IMR-90 (cell line): Measurements from ENCODE around the gene GAL3ST2. TPM values are rescaled to one million over a fixed set of nuclear protein-coding genes. Genes with fewer than 3 reads are reported as not detected.

Experiments used
- ATAC-seq: fragments of 200-7000 bp; cut with Tn5 transposase; 2 replicates; pipeline ENCODE4 v1.9.1; 2020; ENCODE audit warnings: low read depth, mild to moderate bottlenecking, moderate library complexity
- BruUV-seq: library from RNA; stranded (reverse); fragments of 400-500 nt; replicated peaks from 2 replicates; lab custom pipeline; 2021; lab: Mats Ljungman, UMichigan
- CTCF ChIA-PET: fragments of 300-600 bp; formaldehyde crosslinking; extraction: SDS; loops from one replicate; lab custom pipeline; 2021; ENCODE audit warnings: antibody characterized with exemption; lab: Yijun Ruan, JAX
- POLR2A ChIA-PET: fragments of 300-600 bp; sonication (Branson Sonifier 250); formaldehyde crosslinking; loops from one replicate; lab custom pipeline; 2022; ENCODE audit warnings: antibody characterized with exemption; ENCODE audit not compliant: unreplicated experiment; lab: Charles Lee
- DNase-seq: peaks from one replicate; pipeline ENCODE4 v3.0.0; 2013
- H2AFZ ChIP-seq: replicated peaks from 2 replicates; pipeline ENCODE3; 2013; ENCODE audit warnings: low read length, mild to moderate bottlenecking; ENCODE audit not compliant: poor library complexity
- H2AK5ac ChIP-seq: 2 replicates; pipeline ENCODE4 v1.6.1; 2013; ENCODE audit warnings: low read depth, low read length, inconsistent platforms
- H2AK9ac ChIP-seq: replicated peaks from 2 replicates; pipeline ENCODE3; 2013; ENCODE audit warnings: mild to moderate bottlenecking, low read depth, low read length, moderate library complexity; ENCODE audit not compliant: poor library complexity
- H2BK120ac ChIP-seq: 2 replicates; pipeline ENCODE4 v1.6.1; 2013; ENCODE audit warnings: low read depth, low read length, inconsistent platforms
- H2BK15ac ChIP-seq: 3 replicates; pipeline ENCODE4 v1.6.1; 2013; ENCODE audit warnings: low read depth, low read length, inconsistent platforms
- H2BK20ac ChIP-seq: 2 replicates; pipeline ENCODE4 v1.6.1; 2013; ENCODE audit warnings: low read depth, mild to moderate bottlenecking, inconsistent platforms, low read length, moderate library complexity
- H2BK5ac ChIP-seq: 2 replicates; pipeline ENCODE4 v1.6.1; 2013; ENCODE audit warnings: mild to moderate bottlenecking, low read depth, low read length, inconsistent platforms; ENCODE audit not compliant: poor library complexity, severe bottlenecking
- H3K14ac ChIP-seq: replicated peaks from 2 replicates; pipeline ENCODE4 v1.6.1; 2013; ENCODE audit warnings: low read depth, low read length, inconsistent platforms
- H3K18ac ChIP-seq: 2 replicates; pipeline ENCODE4 v1.6.1; 2013; ENCODE audit warnings: low read depth, low read length, control low read depth
- H3K23ac ChIP-seq: 2 replicates; pipeline ENCODE4 v1.6.1; 2013; ENCODE audit warnings: low read depth, low read length, inconsistent platforms
- H3K27ac ChIP-seq: 2 replicates; pipeline ENCODE4 v1.5.1; 2013; ENCODE audit warnings: mild to moderate bottlenecking, control low read depth, low read length; ENCODE audit not compliant: insufficient read depth
- H3K27me3 ChIP-seq: 2 replicates; pipeline ENCODE4 v1.6.1; 2013; ENCODE audit warnings: low read length; ENCODE audit not compliant: control insufficient read depth, insufficient read depth
- H3K36me3 ChIP-seq: 2 replicates; pipeline ENCODE4 v1.6.1; 2013; ENCODE audit warnings: low read length, mixed read lengths; ENCODE audit not compliant: control insufficient read depth, insufficient read depth
- H3K4ac ChIP-seq: 2 replicates; pipeline ENCODE4 v1.6.1; 2013; ENCODE audit warnings: low read depth, low read length, inconsistent platforms
- H3K4me1 ChIP-seq: 2 replicates; pipeline ENCODE4 v1.6.1; 2013; ENCODE audit warnings: low read length, mixed read lengths; ENCODE audit not compliant: control insufficient read depth, insufficient read depth
- H3K4me2 ChIP-seq: 2 replicates; pipeline ENCODE4 v1.6.1; 2013; ENCODE audit warnings: low read depth, mild to moderate bottlenecking, control low read depth, low read length, moderate library complexity
- H3K4me3 ChIP-seq: 2 replicates; pipeline ENCODE4 v1.5.1; 2013; ENCODE audit warnings: low read depth, mild to moderate bottlenecking, control low read depth, low read length, moderate library complexity; ENCODE audit not compliant: insufficient read depth
- H3K56ac ChIP-seq: 2 replicates; pipeline ENCODE4 v1.6.1; 2013; ENCODE audit warnings: low read length, inconsistent platforms; ENCODE audit not compliant: insufficient read depth; ENCODE audit errors: extremely low read depth
- H3K79me1 ChIP-seq, 2 experiments: 2 replicates each; pipeline ENCODE4 v1.6.1; 2013; ENCODE audit warnings: low read length in 2 of 2, inconsistent platforms in 1 of 2, low read depth in 1 of 2
- H3K9ac ChIP-seq: 2 replicates; pipeline ENCODE4 v1.6.1; 2013; ENCODE audit warnings: low read depth, low read length, control low read depth
- H3K9me1 ChIP-seq: 2 replicates; pipeline ENCODE4 v1.6.1; 2013; ENCODE audit warnings: low read length, inconsistent platforms; ENCODE audit not compliant: insufficient read depth
- H3K9me3 ChIP-seq: 2 replicates; pipeline ENCODE4 v1.6.1; 2013; ENCODE audit warnings: low read length; ENCODE audit not compliant: control insufficient read depth, insufficient read depth
- H4K20me1 ChIP-seq: 2 replicates; pipeline ENCODE4 v1.6.1; 2013; ENCODE audit warnings: low read length, inconsistent platforms; ENCODE audit not compliant: insufficient read depth
- H4K5ac ChIP-seq: 2 replicates; pipeline ENCODE4 v1.6.1; 2013; ENCODE audit warnings: mild to moderate bottlenecking, low read depth, low read length, control low read depth
- H4K8ac ChIP-seq, 2 experiments: 2 replicates each; pipeline ENCODE4 v1.6.1; 2013; ENCODE audit warnings: low read depth in 2 of 2, low read length in 2 of 2, control low read depth in 1 of 2, inconsistent platforms in 1 of 2
- H4K91ac ChIP-seq: 2 replicates; pipeline ENCODE4 v1.6.1; 2013; ENCODE audit warnings: low read depth, low read length, inconsistent platforms; ENCODE audit not compliant: insufficient read depth
- MXI1 ChIP-seq: IDR thresholded peaks from 2 replicates; pipeline ENCODE4 v1.6.1; 2012; ENCODE audit warnings: low read depth, mild to moderate bottlenecking, low read length, moderate library complexity, borderline replicate concordance
- RAD21 ChIP-seq: IDR thresholded peaks from 2 replicates; pipeline ENCODE4 v1.6.1; 2012; ENCODE audit warnings: low read length, improper control_type of control experiment
- WGBS, 2 experiments: methylation state at CpG; one replicate each; pipeline versions ENCODE4 v1.1.5 to v1.1.7; 2013; ENCODE audit warnings: missing lambda C conversion rate in 2 of 2; ENCODE audit not compliant: insufficient read length in 1 of 2; ENCODE audit errors: extremely low coverage in 2 of 2; 5-methylcytosine and 5-hydroxymethylcytosine counted together
- dilution Hi-C: fragments of 300-500 bp; cut with HindIII; formaldehyde crosslinking; loops from one replicate; pipeline ENCODE4 v1.14.3; 2018; ENCODE audit warnings: low sequenced_read_pairs; ENCODE audit not compliant: unreplicated experiment
- in situ Hi-C: fragments of 300-500 bp; cut with MboI; formaldehyde crosslinking; loops from 3 replicates; pipeline ENCODE4 v1.14.3; 2019; ENCODE audit warnings: low sequenced_read_pairs, inconsistent platforms, mixed read lengths
- intact Hi-C: fragments of 100-400 bp; cut with micrococcal nuclease; formaldehyde crosslinking; loops from 2 replicates; pipeline ENCODE4 v1.10.0; 2022
- polyA plus RNA-seq, 3 experiments: library from polyadenylated mRNA; depleted of rRNA; stranded (reverse); fragments of >200 nt; gene quantifications; 2 replicates each; pipeline ENCODE4 v1.2.3, GENCODE V29; 2012; ENCODE audit warnings: low replicate concordance in 1 of 3
- total RNA-seq: library from RNA; depleted of rRNA; stranded (reverse); fragments of >200 nt; gene quantifications from 2 replicates; pipeline ENCODE4 v1.2.3, GENCODE V29; 2012

The GAL3ST2 gene
- total and polyA plus RNA-seq, 2 of the 4 experiments (the other 2 are of a cell fraction), result 0.07 TPM; not detected in 1

- dilution Hi-C loops (no loop called here), in situ Hi-C loops (no loop called here), intact Hi-C loops (no loop called here)
- H2BK15ac ChIP-seq, result no peak overlapping the region
- no peak overlapping the region for H3K4me3 ChIP-seq
- H3K4ac ChIP-seq, result no peak overlapping the region
- no peaks in the 10 kb centered on the region for H3K79me1 ChIP-seq
- no peak overlapping the region for H3K9ac ChIP-seq
- no peak overlapping the region for H4K8ac ChIP-seq
- H3K4me1 ChIP-seq, result peaks cover 3% of the 10 kb centered on the region
- DNase-seq (no peak), ATAC-seq (no peak)
- H3K27me3 ChIP-seq, result peaks cover 11% of the 10 kb centered on the region
- H3K18ac ChIP-seq, result no peak overlapping the region
- H3K27ac ChIP-seq, result no peak overlapping the region
- H4K5ac ChIP-seq, result no peak overlapping the region
- no peak overlapping the region for H2AK5ac ChIP-seq
- H4K91ac ChIP-seq, result no peak overlapping the region
- H2BK120ac ChIP-seq, result no peak overlapping the region
- no peaks in the 10 kb centered on the region for H3K36me3 ChIP-seq
- H4K20me1 ChIP-seq, result no peaks in the 10 kb centered on the region
- POLR2A ChIA-PET, result no interaction called here
- no peaks in the 10 kb centered on the region for H3K9me3 ChIP-seq
- no peak overlapping the region for H3K56ac ChIP-seq
- no peak overlapping the region for H2AK9ac ChIP-seq
- H3K4me2 ChIP-seq, result no peak overlapping the region
- no peak for TF ChIP-seq MXI1
- TF ChIP-seq RAD21, result no peak
- H3K14ac ChIP-seq, result no peak overlapping the region
- BruUV-seq, result no TSS peak
- H2AFZ ChIP-seq, result no peak overlapping the region
- CTCF ChIA-PET, result no interaction called here
- WGBS, 2 experiments, result 70% methylated on average over 12 of the region's 39 CpGs; no CpG with 5 or more reads in 1 of the 2 experiments
- no peak overlapping the region for H3K23ac ChIP-seq
- H2BK5ac ChIP-seq, result no peak overlapping the region
- no peaks in the 10 kb centered on the region for H3K9me1 ChIP-seq
- no peak overlapping the region for H2BK20ac ChIP-seq
Observed at GRCh38 chr2:241848761-241849615, 72.4 kb downstream of the GAL3ST2 start.
